ENCODE results near the gene LSS.

Gene LSS

GRCh38 chr21:46219591-46220239, 8.9 kb downstream of the LSS start:
- in situ Hi-C loops (cut with HindIII; ENCODE audit: low sequenced_read_pairs) = no loop called here

GRCh38 chr21:46218906-46219590, 9.5 kb downstream of the LSS start:
- in situ Hi-C loops (cut with HindIII; ENCODE audit: low sequenced_read_pairs) = no loop called here

- in situ Hi-C loops (cut with HindIII; ENCODE audit: low sequenced_read_pairs) = no loop called here
Measured at GRCh38 chr21:46217511-46218196, 10.9 kb downstream of the LSS start.

- in situ Hi-C loops (cut with HindIII; ENCODE audit: low sequenced_read_pairs) = no loop called here
Measured at GRCh38 chr21:46216132-46216747, 12.3 kb downstream of the LSS start.

GRCh38 chr21:46215436-46216131, 13.0 kb downstream of the LSS start:
- in situ Hi-C loops (cut with HindIII; ENCODE audit: low sequenced_read_pairs) = no loop called here

- in situ Hi-C loops (cut with HindIII; ENCODE audit: low sequenced_read_pairs) = no loop called here
Measured at GRCh38 chr21:46214478-46215340, 13.9 kb downstream of the LSS start.

- in situ Hi-C loops (cut with HindIII; ENCODE audit: low sequenced_read_pairs) = no loop called here
Measured at GRCh38 chr21:46213620-46214286, 14.8 kb downstream of the LSS start.

- in situ Hi-C loops (cut with HindIII; ENCODE audit: low sequenced_read_pairs) = no loop called here
Measured at GRCh38 chr21:46212721-46213484, 15.7 kb downstream of the LSS start.

- in situ Hi-C loops (cut with HindIII; ENCODE audit: low sequenced_read_pairs) = no loop called here
Measured at GRCh38 chr21:46211786-46212720, 16.5 kb downstream of the LSS start.

GRCh38 chr21:46211376-46211775, 17.2 kb downstream of the LSS start:
- in situ Hi-C loops (cut with HindIII; ENCODE audit: low sequenced_read_pairs) = no loop called here

GRCh38 chr21:46210378-46211136, 18.0 kb downstream of the LSS start:
- in situ Hi-C loops (cut with HindIII; ENCODE audit: low sequenced_read_pairs) = no loop called here

GRCh38 chr21:46208761-46209721, 19.5 kb downstream of the LSS start:
- in situ Hi-C loops (cut with HindIII; ENCODE audit: low sequenced_read_pairs) = no loop called here

- in situ Hi-C loops (cut with HindIII; ENCODE audit: low sequenced_read_pairs) = no loop called here
Measured at GRCh38 chr21:46207920-46208591, 20.5 kb downstream of the LSS start.

GRCh38 chr21:46207006-46207919, 21.3 kb downstream of the LSS start:
- in situ Hi-C loops (cut with HindIII; ENCODE audit: low sequenced_read_pairs) = no loop called here

Data from DLD1 (cell line).